DMS53 treated with DMSO at 0.1 percent for 48 hours (cell line): ENCODE results near the gene KPNA4.
"Not testable (repeated sequence)": the region's sequence is repeated elsewhere in the genome, so short reads cannot be mapped to it uniquely, and the experiment has no call there.

Source experiments
- DNase-seq: peaks from one replicate; lab custom pipeline; 2025; ENCODE audit not compliant: unreplicated experiment; lab: John Stamatoyannopoulos, UW

The KPNA4 gene

GRCh38 chr3:160573955-160574525 is 8.7 kb upstream of the KPNA4 start:
- not testable (repeated sequence) for DNase-seq

- DNase-seq = no peak
These were observed 4.7 kb upstream of the KPNA4 start for GRCh38 chr3:160569894-160570652.

- DNase-seq = no peak
These were observed 3.6 kb upstream of the KPNA4 start for GRCh38 chr3:160568989-160569388.

- DNase-seq = no peak
These were observed 2.4 kb upstream of the KPNA4 start for GRCh38 chr3:160567774-160568173.

- no peak for DNase-seq
These were observed 1.1 kb upstream of the KPNA4 start for GRCh38 chr3:160566499-160566898.

GRCh38 chr3:160564949-160565441 is 376 bp downstream of the KPNA4 start:
- no peak for DNase-seq

GRCh38 chr3:160564258-160564911 is 986 bp downstream of the KPNA4 start:
- DNase-seq = no peak

- no peak for DNase-seq
These were observed 2.4 kb downstream of the KPNA4 start for GRCh38 chr3:160562952-160563351.

GRCh38 chr3:160557571-160557970 is 7.8 kb downstream of the KPNA4 start:
- no peak for DNase-seq

GRCh38 chr3:160556141-160556540 is 9.2 kb downstream of the KPNA4 start:
- no peak for DNase-seq

GRCh38 chr3:160554980-160555379 is 10.4 kb downstream of the KPNA4 start:
- no peak for DNase-seq

- DNase-seq = no peak
These were observed 11.5 kb downstream of the KPNA4 start for GRCh38 chr3:160553827-160554226.

- no peak for DNase-seq
These were observed 18.6 kb downstream of the KPNA4 start for GRCh38 chr3:160546727-160547126.

GRCh38 chr3:160545504-160545871 is 19.9 kb downstream of the KPNA4 start:
- no peak for DNase-seq

GRCh38 chr3:160544844-160545503 is 20.4 kb downstream of the KPNA4 start:
- no peak for DNase-seq

GRCh38 chr3:160540551-160540950 is 24.8 kb downstream of the KPNA4 start:
- DNase-seq = no peak

GRCh38 chr3:160538895-160539294 is 26.5 kb downstream of the KPNA4 start:
- DNase-seq = no peak

GRCh38 chr3:160537729-160538128 is 27.6 kb downstream of the KPNA4 start:
- no peak for DNase-seq

- DNase-seq = no peak
These were observed 33.0 kb downstream of the KPNA4 start for GRCh38 chr3:160532371-160532770.

GRCh38 chr3:160531311-160531710 is 34.1 kb downstream of the KPNA4 start:
- no peak for DNase-seq

GRCh38 chr3:160516391-160516790 is 49.0 kb downstream of the KPNA4 start:
- DNase-seq = not testable (repeated sequence)

- no peak for DNase-seq
These were observed 64.0 kb downstream of the KPNA4 start for GRCh38 chr3:160501325-160501724.
